PC-9 (cell line): ENCODE measurements around the gene SPRYD3. TPM values are rescaled to one million over a fixed set of nuclear protein-coding genes. Genes with fewer than 3 reads are reported as not detected.
A peak's percentile ranks its signal among the peaks of the same experiment; 100 is the strongest.
"Not testable (repeated sequence)": the region's sequence is repeated elsewhere in the genome, so short reads cannot be mapped to it uniquely, and the experiment has no call there.

Source experiments
- BruUV-seq: library from RNA; stranded (reverse); fragments of 400-500 nt; replicated peaks from 2 replicates; lab custom pipeline; 2021; lab: Mats Ljungman, UMichigan
- CTCF ChIA-PET: fragments of 300-600 bp; sonication (Branson Sonifier 250); formaldehyde crosslinking; loops from one replicate; lab custom pipeline; 2022; ENCODE audit warnings: antibody characterized with exemption; lab: Charles Lee
- POLR2A ChIA-PET: fragments of 300-600 bp; sonication (Branson Sonifier 250); formaldehyde crosslinking; loops from one replicate; lab custom pipeline; 2022; ENCODE audit warnings: antibody characterized with exemption; ENCODE audit not compliant: unreplicated experiment; lab: Charles Lee
- DNase-seq, 2 experiments: peaks; one replicate each; pipeline versions ENCODE4 v3.0.0 to v3.0.0-alpha.2; 2015 to 2022; ENCODE audit warnings: mixed read lengths in 1 of 2
- H2AFZ ChIP-seq: fragments of 200-600 bp; sonication (generic); 2 replicates; pipeline ENCODE4 v1.8.1; 2017; ENCODE audit warnings: antibody characterized with exemption
- H3F3A ChIP-seq: fragments of 200-600 bp; sonication (generic); 2 replicates; pipeline ENCODE4 v1.8.1; 2017; ENCODE audit warnings: antibody characterized with exemption, mild to moderate bottlenecking, low read depth; ENCODE audit not compliant: insufficient read depth
- H3K27ac ChIP-seq: fragments of 200-600 bp; sonication (generic); 2 replicates; pipeline ENCODE4 v1.6.1; 2016; ENCODE audit warnings: mixed run types
- H3K27me3 ChIP-seq: fragments of 200-600 bp; sonication (generic); 2 replicates; pipeline ENCODE4 v1.6.1; 2016; ENCODE audit warnings: low read depth, mixed run types; ENCODE audit not compliant: insufficient read depth
- H3K36me3 ChIP-seq: fragments of 200-600 bp; sonication (generic); 2 replicates; pipeline ENCODE4 v1.6.1; 2016; ENCODE audit warnings: low read depth, mixed run types
- H3K4me1 ChIP-seq: fragments of 200-600 bp; sonication (generic); replicated peaks from 2 replicates; pipeline ENCODE4 v1.6.1; 2016; ENCODE audit warnings: mixed run types; ENCODE audit not compliant: insufficient read depth
- H3K4me2 ChIP-seq: fragments of 200-600 bp; sonication (generic); 2 replicates; pipeline ENCODE4 v1.6.1; 2017; ENCODE audit warnings: mixed run types
- H3K4me3 ChIP-seq: fragments of 200-600 bp; sonication (generic); 2 replicates; pipeline ENCODE4 v1.6.1; 2016; ENCODE audit warnings: mixed run types
- H3K79me2 ChIP-seq: fragments of 200-600 bp; sonication (generic); 2 replicates; pipeline ENCODE4 v1.6.1; 2017; ENCODE audit warnings: low read depth, mixed run types
- H3K9me2 ChIP-seq: fragments of 200-600 bp; sonication (generic); 2 replicates; pipeline ENCODE4 v1.8.1; 2017; ENCODE audit warnings: mild to moderate bottlenecking; ENCODE audit not compliant: insufficient read depth
- H3K9me3 ChIP-seq: fragments of 200-600 bp; sonication (generic); 2 replicates; pipeline ENCODE4 v1.8.1; 2016; ENCODE audit warnings: low read depth; ENCODE audit not compliant: insufficient read depth
- H4K20me1 ChIP-seq: fragments of 200-600 bp; sonication (generic); 2 replicates; pipeline ENCODE4 v1.8.1; 2017; ENCODE audit not compliant: insufficient read depth
- EZH2 ChIP-seq: fragments of 200-600 bp; sonication (generic); IDR thresholded peaks from 2 replicates; pipeline ENCODE4 v1.8.0; 2017; ENCODE audit warnings: antibody characterized with exemption, low read depth
- intact Hi-C: fragments of 100-400 bp; cut with micrococcal nuclease; formaldehyde crosslinking; loops from one replicate; pipeline ENCODE4 v1.10.0; 2022; ENCODE audit not compliant: unreplicated experiment
- total RNA-seq: library from RNA; stranded (reverse); gene quantifications from 2 replicates; pipeline ENCODE4 v1.2.3, GENCODE V29; 2021
- TF ChIP-seq, protein P1 (sequence below): fragments of 200-600 bp; sonication (generic); conservative IDR thresholded peaks from 2 replicates; pipeline ENCODE4 v1.6.1; 2017; ENCODE audit warnings: mixed run types, antibody characterized with exemption, mild to moderate bottlenecking, moderate library complexity

Gene SPRYD3
- total RNA-seq, 1 experiment from 2014 or later, result 17.2 TPM

DNA sequence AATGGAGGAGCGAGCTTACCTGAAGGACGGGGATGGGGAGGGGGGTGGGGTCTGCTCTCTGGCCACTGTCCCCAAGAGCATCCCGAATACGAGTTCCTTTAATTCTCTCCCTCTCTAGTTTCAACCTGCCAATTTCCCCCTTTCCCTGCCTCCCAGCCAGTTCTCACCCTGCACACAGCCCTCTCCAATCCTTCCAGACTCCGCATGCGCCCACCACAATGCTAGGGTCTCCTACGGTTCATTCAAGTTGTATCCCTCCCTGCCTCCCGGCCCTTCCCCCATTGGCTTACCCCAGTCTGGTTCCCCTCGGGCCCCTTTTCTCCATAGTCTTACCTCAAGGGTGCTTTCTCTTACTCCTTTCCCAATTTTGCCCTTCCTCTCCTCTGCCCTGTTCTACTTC, 17.6 kb upstream of the SPRYD3 start:
- peak overlapping the region; percentile 87 for H3K4me2 ChIP-seq
- H4K20me1 ChIP-seq, result no peaks in the 10 kb centered on the region
- no peak overlapping the region; the same call in 1 of the 2 replicates for H3K27ac ChIP-seq
- H3K9me2 ChIP-seq, result no peaks in the 10 kb centered on the region
- no peaks in the 10 kb centered on the region for H3K27me3 ChIP-seq
- ChIA-PET CTCF (interaction anchor here (0.7 to 3.4 kb wide), 3 partner anchors 17 to 176 kb away, joined by 3 to 16 read pairs (median 5); partner anchors contain the start of gene SPRYD3), POLR2A (interaction anchor here (0.6 kb wide), 1 partner anchor 29 kb away, joined by 3 read pairs; no protein-coding TSS in a partner anchor)
- H3K36me3 ChIP-seq, result 0 out of 2 replicates have a peak, but pooled peaks cover 6% of the 10 kb centered on the region
- H3K4me3 ChIP-seq, result peak overlapping the region; percentile 96
- H3K79me2 ChIP-seq, result no peaks in the 10 kb centered on the region; the same call in 1 of the 2 replicates
- TF ChIP-seq, protein P1, sequence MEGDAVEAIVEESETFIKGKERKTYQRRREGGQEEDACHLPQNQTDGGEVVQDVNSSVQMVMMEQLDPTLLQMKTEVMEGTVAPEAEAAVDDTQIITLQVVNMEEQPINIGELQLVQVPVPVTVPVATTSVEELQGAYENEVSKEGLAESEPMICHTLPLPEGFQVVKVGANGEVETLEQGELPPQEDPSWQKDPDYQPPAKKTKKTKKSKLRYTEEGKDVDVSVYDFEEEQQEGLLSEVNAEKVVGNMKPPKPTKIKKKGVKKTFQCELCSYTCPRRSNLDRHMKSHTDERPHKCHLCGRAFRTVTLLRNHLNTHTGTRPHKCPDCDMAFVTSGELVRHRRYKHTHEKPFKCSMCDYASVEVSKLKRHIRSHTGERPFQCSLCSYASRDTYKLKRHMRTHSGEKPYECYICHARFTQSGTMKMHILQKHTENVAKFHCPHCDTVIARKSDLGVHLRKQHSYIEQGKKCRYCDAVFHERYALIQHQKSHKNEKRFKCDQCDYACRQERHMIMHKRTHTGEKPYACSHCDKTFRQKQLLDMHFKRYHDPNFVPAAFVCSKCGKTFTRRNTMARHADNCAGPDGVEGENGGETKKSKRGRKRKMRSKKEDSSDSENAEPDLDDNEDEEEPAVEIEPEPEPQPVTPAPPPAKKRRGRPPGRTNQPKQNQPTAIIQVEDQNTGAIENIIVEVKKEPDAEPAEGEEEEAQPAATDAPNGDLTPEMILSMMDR, result no peak
- no peak for TF ChIP-seq EZH2
- DNase-seq, result no peak
- peaks cover 22% of the 10 kb centered on the region for H3K4me1 ChIP-seq
- H3F3A ChIP-seq, result peaks cover 33% of the 10 kb centered on the region; the same call in 1 of the 2 replicates
- H3K9me3 ChIP-seq, result no peaks in the 10 kb centered on the region
- intact Hi-C loops, result no loop called here
- no TSS peak for BruUV-seq
- H2AFZ ChIP-seq, result peak overlapping the region; percentile 96; the same call in 1 of the 2 replicates

DNA sequence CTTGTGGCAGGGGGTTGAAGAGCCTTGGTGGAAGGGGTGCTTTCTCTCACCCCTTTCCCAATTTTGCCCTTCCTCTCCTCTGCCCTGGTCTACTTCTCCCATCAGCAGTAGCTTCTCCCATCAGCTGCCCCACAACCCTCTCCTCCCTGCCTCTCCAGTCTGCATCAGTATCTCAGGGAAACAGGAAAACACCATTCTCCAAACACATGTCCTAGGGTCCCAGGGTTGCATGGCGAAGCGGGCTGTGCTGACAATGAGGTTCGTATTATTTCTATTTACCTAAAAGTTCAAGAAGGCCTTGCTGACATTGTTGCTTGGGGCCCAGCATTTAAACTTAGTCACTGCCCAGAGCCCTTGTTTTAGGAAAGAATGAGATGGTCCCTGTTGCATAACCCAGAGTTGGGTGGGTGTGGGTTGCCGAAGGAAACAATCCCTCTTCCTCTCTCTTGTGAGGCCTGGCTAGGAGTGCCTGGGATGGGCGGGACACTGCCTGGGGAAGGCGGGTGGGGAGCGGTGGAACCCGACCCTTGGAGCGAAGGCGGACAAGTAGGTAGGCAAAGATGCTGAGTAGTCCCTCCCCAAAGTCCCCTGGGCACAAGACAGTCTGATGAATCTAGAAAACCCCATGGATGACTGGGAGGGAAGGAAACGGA, 17.0 kb upstream of the SPRYD3 start:
- H3K4me1 ChIP-seq, result peaks cover 22% of the 10 kb centered on the region
- no peaks in the 10 kb centered on the region for H3K27me3 ChIP-seq
- H3K4me2 ChIP-seq, result peak overlapping the region; percentile 87
- H3K27ac ChIP-seq, result no peak overlapping the region
- no peaks in the 10 kb centered on the region for H3K9me3 ChIP-seq
- CTCF ChIA-PET, result interaction anchor here (3.4 kb wide), 1 partner anchor 16 kb away, joined by 16 read pairs; the partner anchor contains the start of gene SPRYD3
- POLR2A ChIA-PET, result no interaction called here
- no peaks in the 10 kb centered on the region for H4K20me1 ChIP-seq
- no peak overlapping the region; the same call in 1 of the 2 replicates for H3K4me3 ChIP-seq
- H2AFZ ChIP-seq, result no peak overlapping the region
- no peaks in the 10 kb centered on the region; the same call in 1 of the 2 replicates for H3K79me2 ChIP-seq
- H3F3A ChIP-seq, result peaks cover 31% of the 10 kb centered on the region; the same call in 1 of the 2 replicates
- H3K9me2 ChIP-seq, result no peaks in the 10 kb centered on the region
- intact Hi-C loops, result no loop called here
- DNase-seq, result peak in 1 of 2 experiments; percentile 53
- 0 out of 2 replicates have a peak, but pooled peaks cover 3% of the 10 kb centered on the region for H3K36me3 ChIP-seq
- no TSS peak for BruUV-seq
- no peak for TF ChIP-seq EZH2
- TF ChIP-seq, protein P1, result no peak

DNA sequence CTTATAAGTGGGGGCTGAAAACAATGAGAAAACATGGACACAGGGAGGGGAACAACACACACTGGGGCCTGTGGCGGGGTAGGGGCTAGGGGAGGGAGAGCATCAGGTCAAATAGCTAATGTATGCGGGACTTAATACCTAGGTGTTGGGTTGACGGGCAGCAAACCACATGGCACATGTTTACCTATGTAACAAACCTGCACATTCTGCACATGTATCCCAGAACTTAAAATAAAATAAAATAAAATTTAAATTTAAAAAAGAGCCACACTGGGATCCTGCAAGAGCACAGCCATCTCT, 16.4 kb upstream of the SPRYD3 start:
- POLR2A ChIA-PET, result interaction anchor here (0.6 kb wide), 1 partner anchor 17 kb away, joined by 4 read pairs; the partner anchor contains the start of gene SPRYD3
- intact Hi-C loops, result not testable (repeated sequence)

DNA sequence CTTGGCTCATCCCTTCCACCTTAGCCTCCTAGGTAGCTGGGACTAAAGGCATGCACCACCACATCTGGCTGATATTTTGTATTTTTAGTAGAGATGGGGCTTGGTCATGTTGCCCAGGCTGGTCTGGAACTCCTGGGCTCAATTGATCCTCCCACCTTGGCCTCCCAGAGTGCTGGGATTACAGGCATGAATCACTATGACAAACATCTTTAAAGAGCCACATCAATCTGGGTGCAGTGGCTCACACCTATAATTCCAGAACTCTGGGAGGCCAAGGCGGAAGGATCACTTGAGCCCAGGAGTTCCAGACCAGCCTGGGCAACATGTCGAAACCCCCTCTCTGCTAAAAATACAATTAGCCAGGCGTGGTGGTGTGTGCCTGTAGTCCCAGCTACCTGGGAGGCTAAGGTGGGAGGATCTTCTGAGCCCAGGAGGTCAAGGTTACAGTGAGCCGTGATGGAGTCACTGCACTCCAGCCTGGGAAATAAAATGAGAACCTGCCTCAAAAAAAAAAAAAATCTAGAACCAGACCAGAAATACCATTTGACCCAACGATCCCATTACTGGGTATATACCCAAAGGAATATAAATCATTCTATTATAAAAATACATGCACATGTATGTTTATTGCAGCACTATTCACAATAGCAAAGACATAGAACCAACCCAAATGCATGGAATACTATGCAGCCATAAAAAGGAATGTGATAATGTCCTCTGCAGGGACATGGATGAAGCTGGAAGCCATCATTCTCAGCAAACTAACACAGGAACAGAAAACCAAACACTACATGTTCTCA, 15.8 kb upstream of the SPRYD3 start:
- DNase-seq, result peak in 1 of 2 experiments; percentile 37
- POLR2A ChIA-PET, result interaction anchor here (0.6 kb wide), 1 partner anchor 16 kb away, joined by 4 read pairs; the partner anchor contains the start of gene SPRYD3
- H4K20me1 ChIP-seq, H3K4me3 ChIP-seq, intact Hi-C loops, H3K79me2 ChIP-seq, H3K27ac ChIP-seq, BruUV-seq, H2AFZ ChIP-seq, H3K9me2 ChIP-seq, H3K9me3 ChIP-seq, H3K36me3 ChIP-seq, CTCF ChIA-PET, H3K4me2 ChIP-seq, H3K27me3 ChIP-seq: not testable (repeated sequence)
- Histone ChIP-seq H3K4me1 (peaks cover 21% of the 10 kb centered on the region), H3F3A (peaks cover 27% of the 10 kb centered on the region; the same call in 1 of the 2 replicates)

More for the DNA sequence above, 16.4 kb upstream of the SPRYD3 start:
- H3K27me3 ChIP-seq, H3K27ac ChIP-seq, CTCF ChIA-PET, DNase-seq, H3K79me2 ChIP-seq, H3K4me2 ChIP-seq, H3K4me3 ChIP-seq, H2AFZ ChIP-seq, H4K20me1 ChIP-seq, H3K36me3 ChIP-seq, H3K9me3 ChIP-seq, BruUV-seq, H3K9me2 ChIP-seq: not testable (repeated sequence)
- H3K4me1 ChIP-seq, result peaks cover 22% of the 10 kb centered on the region
- H3F3A ChIP-seq, result peaks cover 27% of the 10 kb centered on the region; the same call in 1 of the 2 replicates
